ENCODE measurements around the gene NPLOC4.
"Not testable (repeated sequence)": the region's sequence is repeated elsewhere in the genome, so short reads cannot be mapped to it uniquely, and the experiment has no call there.

NPLOC4 gene

GRCh38 chr17:81584771-81585170, 52.1 kb downstream of the NPLOC4 start:
- H3K9me3 Mint-ChIP-seq; DNase-seq (ENCODE audit: low spot score in 2 of 2); ATAC-seq (replicated peaks; ENCODE audit: extremely low read depth, poor library complexity, severe bottlenecking); H3K4me3 Mint-ChIP-seq; H3K27ac Mint-ChIP-seq (ENCODE audit: low read depth); H3K27me3 Mint-ChIP-seq: not testable (repeated sequence)
- H3K4me1 Mint-ChIP-seq, result peaks cover 10% of the 10 kb centered on the region
- peaks cover 52% of the 10 kb centered on the region for H3K36me3 Mint-ChIP-seq (ENCODE audit: insufficient read depth)

- H3K4me1 Mint-ChIP-seq, result peaks cover 16% of the 10 kb centered on the region
- no peaks in the 10 kb centered on the region for H3K27me3 Mint-ChIP-seq
- H3K36me3 Mint-ChIP-seq (ENCODE audit: insufficient read depth), result peaks cover 45% of the 10 kb centered on the region
- H3K27ac Mint-ChIP-seq (ENCODE audit: low read depth), result no peak overlapping the region
- no peak for DNase-seq (ENCODE audit: low spot score in 2 of 2)
- ATAC-seq (replicated peaks; ENCODE audit: extremely low read depth, poor library complexity, severe bottlenecking), result no peak
- no peak overlapping the region for H3K4me3 Mint-ChIP-seq
- no peaks in the 10 kb centered on the region for H3K9me3 Mint-ChIP-seq
Measured at GRCh38 chr17:81583589-81584342, 53.1 kb downstream of the NPLOC4 start.

- no peak for ATAC-seq (replicated peaks; ENCODE audit: extremely low read depth, poor library complexity, severe bottlenecking)
- Mint-ChIP-seq H3K4me3 (no peak overlapping the region), H3K27me3 (no peaks in the 10 kb centered on the region), H3K36me3 (ENCODE audit: insufficient read depth) (peaks cover 38% of the 10 kb centered on the region), H3K27ac (ENCODE audit: low read depth) (no peak overlapping the region), H3K4me1 (peaks cover 25% of the 10 kb centered on the region), H3K9me3 (no peaks in the 10 kb centered on the region)
- DNase-seq (ENCODE audit: low spot score in 2 of 2), result no peak
Measured at GRCh38 chr17:81582749-81583148, 54.2 kb downstream of the NPLOC4 start.

GRCh38 chr17:81582341-81582740, 54.6 kb downstream of the NPLOC4 start:
- peaks cover 35% of the 10 kb centered on the region for H3K36me3 Mint-ChIP-seq (ENCODE audit: insufficient read depth)
- no peak overlapping the region for H3K4me3 Mint-ChIP-seq
- H3K27me3 Mint-ChIP-seq, result no peaks in the 10 kb centered on the region
- ATAC-seq (replicated peaks; ENCODE audit: extremely low read depth, poor library complexity, severe bottlenecking) (no peak), DNase-seq (ENCODE audit: low spot score in 2 of 2) (no peak)
- peaks cover 29% of the 10 kb centered on the region for H3K4me1 Mint-ChIP-seq
- no peaks in the 10 kb centered on the region for H3K9me3 Mint-ChIP-seq
- no peak overlapping the region for H3K27ac Mint-ChIP-seq (ENCODE audit: low read depth)

GRCh38 chr17:81581758-81582157, 55.2 kb downstream of the NPLOC4 start:
- H3K9me3 Mint-ChIP-seq, result no peaks in the 10 kb centered on the region
- no peak overlapping the region for H3K4me3 Mint-ChIP-seq
- H3K27me3 Mint-ChIP-seq, result no peaks in the 10 kb centered on the region
- no peak overlapping the region for H3K27ac Mint-ChIP-seq (ENCODE audit: low read depth)
- ATAC-seq (replicated peaks; ENCODE audit: extremely low read depth, poor library complexity, severe bottlenecking), result no peak
- peaks cover 33% of the 10 kb centered on the region for H3K4me1 Mint-ChIP-seq
- H3K36me3 Mint-ChIP-seq (ENCODE audit: insufficient read depth), result peaks cover 33% of the 10 kb centered on the region
- DNase-seq (ENCODE audit: low spot score in 2 of 2), result no peak

- ATAC-seq (replicated peaks; ENCODE audit: extremely low read depth, poor library complexity, severe bottlenecking), result no peak
- H3K4me1 Mint-ChIP-seq, result peaks cover 33% of the 10 kb centered on the region
- no peaks in the 10 kb centered on the region for H3K27me3 Mint-ChIP-seq
- H3K36me3 Mint-ChIP-seq (ENCODE audit: insufficient read depth), result peaks cover 27% of the 10 kb centered on the region
- H3K4me3 Mint-ChIP-seq, result no peak overlapping the region
- DNase-seq (ENCODE audit: low spot score in 2 of 2), result no peak
- peak overlapping the region; percentile 82 for H3K27ac Mint-ChIP-seq (ENCODE audit: low read depth)
- no peaks in the 10 kb centered on the region for H3K9me3 Mint-ChIP-seq
Measured at GRCh38 chr17:81580481-81580880, 56.4 kb downstream of the NPLOC4 start.

GRCh38 chr17:81579821-81580321, 57.0 kb downstream of the NPLOC4 start:
- ATAC-seq (replicated peaks; ENCODE audit: extremely low read depth, poor library complexity, severe bottlenecking) (no peak), DNase-seq (ENCODE audit: low spot score in 2 of 2) (no peak)
- Mint-ChIP-seq H3K27me3 (no peaks in the 10 kb centered on the region), H3K36me3 (ENCODE audit: insufficient read depth) (peaks cover 22% of the 10 kb centered on the region), H3K4me1 (peaks cover 33% of the 10 kb centered on the region), H3K27ac (ENCODE audit: low read depth) (peak overlapping the region; percentile 82), H3K9me3 (no peaks in the 10 kb centered on the region), H3K4me3 (no peak overlapping the region)

- DNase-seq (ENCODE audit: low spot score in 2 of 2) (no peak), ATAC-seq (replicated peaks; ENCODE audit: extremely low read depth, poor library complexity, severe bottlenecking) (no peak)
- peaks cover 20% of the 10 kb centered on the region for H3K36me3 Mint-ChIP-seq (ENCODE audit: insufficient read depth)
- peaks cover 33% of the 10 kb centered on the region for H3K4me1 Mint-ChIP-seq
- no peak overlapping the region for H3K27ac Mint-ChIP-seq (ENCODE audit: low read depth)
- no peaks in the 10 kb centered on the region for H3K27me3 Mint-ChIP-seq
- no peak overlapping the region for H3K4me3 Mint-ChIP-seq
- no peaks in the 10 kb centered on the region for H3K9me3 Mint-ChIP-seq
Measured at GRCh38 chr17:81579298-81579697, 57.6 kb downstream of the NPLOC4 start.

GRCh38 chr17:81578561-81579225, 58.2 kb downstream of the NPLOC4 start:
- Mint-ChIP-seq H3K4me1 (peaks cover 33% of the 10 kb centered on the region), H3K36me3 (ENCODE audit: insufficient read depth) (peaks cover 16% of the 10 kb centered on the region), H3K9me3 (no peaks in the 10 kb centered on the region), H3K27ac (ENCODE audit: low read depth) (peak overlapping the region; percentile 56), H3K27me3 (no peaks in the 10 kb centered on the region), H3K4me3 (no peak overlapping the region)
- no peak for DNase-seq (ENCODE audit: low spot score in 2 of 2)
- no peak for ATAC-seq (replicated peaks; ENCODE audit: extremely low read depth, poor library complexity, severe bottlenecking)

- H3K4me3 Mint-ChIP-seq, result no peak overlapping the region
- H3K36me3 Mint-ChIP-seq (ENCODE audit: insufficient read depth), result peaks cover 10% of the 10 kb centered on the region
- peak overlapping the region; percentile 56 for H3K27ac Mint-ChIP-seq (ENCODE audit: low read depth)
- no peak for ATAC-seq (replicated peaks; ENCODE audit: extremely low read depth, poor library complexity, severe bottlenecking)
- H3K27me3 Mint-ChIP-seq, result no peaks in the 10 kb centered on the region
- DNase-seq (ENCODE audit: low spot score in 2 of 2), result no peak
- no peaks in the 10 kb centered on the region for H3K9me3 Mint-ChIP-seq
- H3K4me1 Mint-ChIP-seq, result peaks cover 33% of the 10 kb centered on the region
Measured at GRCh38 chr17:81578038-81578441, 58.9 kb downstream of the NPLOC4 start.

GRCh38 chr17:81577278-81578000, 59.5 kb downstream of the NPLOC4 start:
- peaks cover 10% of the 10 kb centered on the region for H3K36me3 Mint-ChIP-seq (ENCODE audit: insufficient read depth)
- H3K27me3 Mint-ChIP-seq, result no peaks in the 10 kb centered on the region
- DNase-seq (ENCODE audit: low spot score in 2 of 2), result no peak
- ATAC-seq (replicated peaks; ENCODE audit: extremely low read depth, poor library complexity, severe bottlenecking), result no peak
- no peaks in the 10 kb centered on the region for H3K9me3 Mint-ChIP-seq
- H3K27ac Mint-ChIP-seq (ENCODE audit: low read depth), result peak overlapping the region; percentile 56
- peaks cover 33% of the 10 kb centered on the region for H3K4me1 Mint-ChIP-seq
- H3K4me3 Mint-ChIP-seq, result no peak overlapping the region

- Mint-ChIP-seq H3K27ac (ENCODE audit: low read depth) (peak overlapping the region; percentile 56), H3K4me1 (peaks cover 33% of the 10 kb centered on the region), H3K36me3 (ENCODE audit: insufficient read depth) (peaks cover 7% of the 10 kb centered on the region), H3K4me3 (no peak overlapping the region), H3K27me3 (no peaks in the 10 kb centered on the region), H3K9me3 (no peaks in the 10 kb centered on the region)
- DNase-seq (ENCODE audit: low spot score in 2 of 2), result no peak
- no peak for ATAC-seq (replicated peaks; ENCODE audit: extremely low read depth, poor library complexity, severe bottlenecking)
Measured at GRCh38 chr17:81576621-81577277, 60.2 kb downstream of the NPLOC4 start.

Data from central memory CD8-positive, alpha-beta T cell (primary cell).